ENCODE data around the gene LAYN. TPM values are rescaled to one million over a fixed set of nuclear protein-coding genes. Genes with fewer than 3 reads are reported as not detected.

LAYN gene
- total and polyA plus RNA-seq, 8 donors: 9.6 to 19.8 (median 15.9) TPM

DNA sequence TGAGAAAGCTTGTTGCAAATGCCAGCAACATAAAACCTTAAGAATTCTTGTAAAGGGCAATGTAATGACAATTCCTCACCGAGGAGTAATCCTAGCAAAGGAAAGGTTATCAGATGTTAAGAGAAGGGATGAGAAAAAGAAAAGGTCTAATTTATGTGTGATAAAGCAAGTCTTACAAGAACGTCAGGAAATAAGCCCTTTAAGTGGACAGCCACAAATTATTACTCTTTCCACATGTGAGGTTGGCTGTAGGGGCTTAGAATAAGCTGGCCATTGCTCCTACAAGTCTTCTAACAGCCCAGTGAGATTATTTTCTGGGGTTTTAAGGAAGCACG lies 9.3 kb downstream of the LAYN start:
- H3K36me3 ChIP-seq: peaks cover 0 to 7% of the 10 kb centered on the region in 2 donors
- no peaks in the 10 kb centered on the region for H3K9me3 ChIP-seq
- H3K27ac ChIP-seq: no peak overlapping the region
- H3K4me3 ChIP-seq: no peak overlapping the region
- intact Hi-C loops (cut with DNase I): no loop called here
- DNase-seq: no peak
- no peak for ATAC-seq
- no peaks in the 10 kb centered on the region for H3K4me1 ChIP-seq
- TF ChIP-seq, protein P1, sequence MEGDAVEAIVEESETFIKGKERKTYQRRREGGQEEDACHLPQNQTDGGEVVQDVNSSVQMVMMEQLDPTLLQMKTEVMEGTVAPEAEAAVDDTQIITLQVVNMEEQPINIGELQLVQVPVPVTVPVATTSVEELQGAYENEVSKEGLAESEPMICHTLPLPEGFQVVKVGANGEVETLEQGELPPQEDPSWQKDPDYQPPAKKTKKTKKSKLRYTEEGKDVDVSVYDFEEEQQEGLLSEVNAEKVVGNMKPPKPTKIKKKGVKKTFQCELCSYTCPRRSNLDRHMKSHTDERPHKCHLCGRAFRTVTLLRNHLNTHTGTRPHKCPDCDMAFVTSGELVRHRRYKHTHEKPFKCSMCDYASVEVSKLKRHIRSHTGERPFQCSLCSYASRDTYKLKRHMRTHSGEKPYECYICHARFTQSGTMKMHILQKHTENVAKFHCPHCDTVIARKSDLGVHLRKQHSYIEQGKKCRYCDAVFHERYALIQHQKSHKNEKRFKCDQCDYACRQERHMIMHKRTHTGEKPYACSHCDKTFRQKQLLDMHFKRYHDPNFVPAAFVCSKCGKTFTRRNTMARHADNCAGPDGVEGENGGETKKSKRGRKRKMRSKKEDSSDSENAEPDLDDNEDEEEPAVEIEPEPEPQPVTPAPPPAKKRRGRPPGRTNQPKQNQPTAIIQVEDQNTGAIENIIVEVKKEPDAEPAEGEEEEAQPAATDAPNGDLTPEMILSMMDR (IDR thresholded peaks at IDR 0.05): no peak
- no peaks in the 10 kb centered on the region for H3K27me3 ChIP-seq

DNA sequence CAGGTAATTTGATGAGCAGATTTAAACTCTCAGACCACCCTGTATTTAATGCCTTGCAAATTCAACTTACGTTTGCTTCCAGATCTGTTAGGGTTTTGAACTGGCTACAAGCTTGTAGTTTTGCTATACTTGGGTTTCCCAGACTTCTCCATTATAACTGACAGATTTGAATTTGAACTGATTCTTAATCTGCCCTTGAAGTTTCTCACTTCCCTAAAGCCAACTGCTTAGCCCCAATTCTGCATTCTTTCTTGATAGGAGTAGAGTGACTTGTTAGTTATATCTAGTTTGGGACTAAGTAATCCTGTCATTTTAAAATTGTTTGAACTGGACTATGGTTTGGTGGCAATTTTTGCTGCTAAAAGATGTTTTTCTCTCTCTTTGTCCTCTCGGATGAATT lies 9.7 kb downstream of the LAYN start:
- no peaks in the 10 kb centered on the region for H3K27me3 ChIP-seq
- H3K4me3 ChIP-seq: no peak overlapping the region
- DNase-seq (no peak), ATAC-seq (no peak)
- peaks cover 0 to 3% of the 10 kb centered on the region in 2 donors for H3K36me3 ChIP-seq
- no peaks in the 10 kb centered on the region for H3K4me1 ChIP-seq
- no peak overlapping the region for H3K27ac ChIP-seq
- H3K9me3 ChIP-seq: no peaks in the 10 kb centered on the region
- intact Hi-C loops (cut with DNase I): no loop called here
- TF ChIP-seq, protein P1 (IDR thresholded peaks at IDR 0.05): no peak

DNA sequence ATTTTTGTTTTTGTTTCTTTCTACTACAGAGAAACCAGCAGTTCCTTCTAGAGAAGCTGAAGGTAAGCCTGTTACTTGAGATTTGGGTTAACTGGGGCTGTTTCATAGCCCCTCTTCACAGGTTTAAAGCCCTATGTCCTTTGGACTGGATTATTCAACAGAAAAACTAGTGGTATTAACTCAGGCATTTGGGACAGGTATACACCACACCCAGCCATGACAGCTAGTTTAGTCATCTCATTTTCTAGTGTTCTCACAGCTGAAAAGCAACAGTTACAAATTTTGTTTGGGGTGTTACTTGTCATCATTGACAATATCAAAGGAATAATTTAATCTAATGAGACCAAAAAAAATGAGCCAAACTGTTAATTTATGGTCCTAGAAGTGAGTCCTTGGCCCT lies 14.0 kb downstream of the LAYN start:
- TF ChIP-seq, protein P1 (IDR thresholded peaks at IDR 0.05): no peak
- intact Hi-C loops (cut with DNase I): no loop called here

DNA sequence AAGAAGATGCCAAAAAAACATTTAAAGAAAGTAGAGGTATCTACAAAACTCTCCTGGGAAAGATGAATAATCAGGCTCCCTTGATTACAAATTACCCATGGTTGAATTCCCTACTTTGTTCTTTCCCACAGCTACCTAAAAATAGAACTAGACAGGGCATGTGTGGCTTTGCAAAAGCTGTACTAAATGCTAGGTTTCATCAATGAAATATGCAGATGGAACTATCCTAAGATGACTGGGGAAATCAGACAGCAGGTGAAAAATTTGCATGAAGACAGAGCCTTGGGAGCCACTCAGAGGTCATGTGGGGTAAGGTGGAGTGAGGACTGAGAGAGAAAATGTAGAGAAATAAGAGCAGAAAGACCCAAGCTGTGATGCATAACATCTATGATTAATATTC lies 14.7 kb downstream of the LAYN start:
- H3K4me3 ChIP-seq: no peak overlapping the region
- H3K9me3 ChIP-seq: peaks cover 0 to 6% of the 10 kb centered on the region in 2 donors
- no peak for ATAC-seq
- H3K4me1 ChIP-seq: peaks cover 0 to 4% of the 10 kb centered on the region in 2 donors
- TF ChIP-seq, protein P1 (IDR thresholded peaks at IDR 0.05): no peak
- no peaks in the 10 kb centered on the region for H3K36me3 ChIP-seq
- no peak for DNase-seq
- no peaks in the 10 kb centered on the region for H3K27me3 ChIP-seq
- intact Hi-C loops (cut with DNase I): no loop called here
- no peak overlapping the region for H3K27ac ChIP-seq

More for the DNA sequence above, 14.0 kb downstream of the LAYN start:
- ATAC-seq (no peak), DNase-seq (no peak)
- Histone ChIP-seq H3K4me1 (peaks cover 0 to 4% of the 10 kb centered on the region in 2 donors), H3K4me3 (no peak overlapping the region), H3K36me3 (no peaks in the 10 kb centered on the region), H3K27ac (no peak overlapping the region), H3K9me3 (peaks cover 0 to 6% of the 10 kb centered on the region in 2 donors), H3K27me3 (no peaks in the 10 kb centered on the region)

DNA sequence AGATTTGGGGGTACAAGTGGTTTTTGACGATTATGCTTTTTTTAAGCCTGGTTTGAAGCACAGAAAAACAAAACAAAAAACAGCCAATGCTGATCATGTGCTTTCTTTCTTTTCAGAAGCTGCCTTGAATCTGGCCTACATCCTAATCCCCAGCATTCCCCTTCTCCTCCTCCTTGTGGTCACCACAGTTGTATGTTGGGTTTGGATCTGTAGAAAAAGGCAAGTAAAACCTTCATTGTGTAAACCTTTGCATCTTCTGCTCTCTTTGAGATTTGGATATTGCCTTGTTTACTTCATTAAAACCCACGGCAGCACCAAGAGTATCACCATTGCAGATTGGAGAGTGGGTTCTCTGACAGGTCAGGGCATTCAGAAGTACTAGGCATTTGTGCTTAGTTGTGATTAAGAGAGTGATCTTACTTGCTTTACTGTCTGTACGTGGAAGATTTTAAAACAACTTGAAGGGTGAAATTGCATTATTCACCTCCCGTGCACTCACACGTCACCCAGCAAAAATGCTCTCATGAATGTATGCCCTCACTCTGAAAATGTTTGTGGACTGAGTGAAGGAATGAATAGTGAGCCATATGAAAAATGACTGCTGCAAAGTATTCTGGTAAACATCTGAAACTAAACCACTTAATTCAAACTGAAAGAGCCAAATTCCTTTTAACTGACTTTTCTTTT lies 17.0 kb downstream of the LAYN start:
- DNase-seq: no peak
- intact Hi-C loops (cut with DNase I): no loop called here

More for the DNA sequence above, 17.0 kb downstream of the LAYN start:
- Histone ChIP-seq H3K9me3 (peaks cover 0 to 6% of the 10 kb centered on the region in 2 donors), H3K27ac (peak overlapping the region; percentile 26 to 79), H3K4me3 (no peak overlapping the region), H3K27me3 (no peaks in the 10 kb centered on the region), H3K4me1 (peaks cover 4 to 5% of the 10 kb centered on the region in 2 donors), H3K36me3 (no peaks in the 10 kb centered on the region)
- TF ChIP-seq, protein P1 (IDR thresholded peaks at IDR 0.05): no peak
- ATAC-seq: peak; percentile 85
